WTC11 (cell line): ENCODE measurements around the gene GHRHR. TPM values are rescaled to one million over a fixed set of nuclear protein-coding genes. Genes with fewer than 3 reads are reported as not detected.

Experiments
- ATAC-seq: fragments of 200-7000 bp; cut with Tn5 transposase; 2 replicates; pipeline ENCODE4 v1.10.0; 2021; ENCODE audit warnings: mild to moderate bottlenecking, moderate library complexity
- CTCF ChIA-PET: fragments of 300-600 bp; sonication (Branson Sonifier 250); formaldehyde crosslinking; loops from one replicate; lab custom pipeline; 2021; ENCODE audit warnings: antibody characterized with exemption; lab: Charles Lee
- POLR2A ChIA-PET: fragments of 350-600 bp; sonication (Branson Sonifier 250); formaldehyde crosslinking; loops from one replicate; lab custom pipeline; 2021; ENCODE audit warnings: antibody characterized with exemption; lab: Charles Lee
- DNase-seq: peaks from one replicate; pipeline ENCODE4 v3.0.0; 2021; ENCODE audit warnings: low spot score
- H3K27ac Mint-ChIP-seq: 2 replicates; pipeline ENCODE4 v1.8.0; 2021; ENCODE audit warnings: mixed read lengths
- H3K27me3 Mint-ChIP-seq: 2 replicates; pipeline ENCODE4 v1.8.0; 2021; ENCODE audit warnings: low read depth, mild to moderate bottlenecking, moderate library complexity, mixed read lengths
- H3K36me3 Mint-ChIP-seq: 2 replicates; pipeline ENCODE4 v1.8.0; 2021; ENCODE audit warnings: mixed read lengths
- H3K4me1 Mint-ChIP-seq: 2 replicates; pipeline ENCODE4 v1.8.0; 2022; ENCODE audit warnings: mixed read lengths
- H3K4me3 Mint-ChIP-seq: 2 replicates; pipeline ENCODE4 v1.8.0; 2021; ENCODE audit warnings: mild to moderate bottlenecking, moderate library complexity, mixed read lengths
- H3K9me3 Mint-ChIP-seq: 2 replicates; pipeline ENCODE4 v1.8.0; 2021; ENCODE audit warnings: mixed read lengths
- ATF1 ChIP-seq: sonication (generic); formaldehyde crosslinking; IDR thresholded peaks from 2 replicates; pipeline ENCODE4 v1.8.1; 2023; ENCODE audit warnings: mild to moderate bottlenecking, moderate library complexity, missing genetic modification reagents
- CBFB ChIP-seq: sonication (generic); formaldehyde crosslinking; IDR thresholded peaks from 2 replicates; pipeline ENCODE4 v1.8.1; 2022; ENCODE audit warnings: mild to moderate bottlenecking, low read depth, missing genetic modification reagents
- IRF2 ChIP-seq: sonication (generic); formaldehyde crosslinking; IDR thresholded peaks from 2 replicates; pipeline ENCODE4 v1.8.0; 2022; ENCODE audit warnings: low read depth, missing genetic modification reagents, borderline replicate concordance
- JAZF1 ChIP-seq: fragments of 250-450 bp; sonication (Bioruptor Pico); IDR thresholded peaks from 2 replicates; pipeline ENCODE4 v1.9.0; 2021; ENCODE audit warnings: moderate library complexity, mild to moderate bottlenecking, inconsistent platforms
- MYBL2 ChIP-seq: sonication (generic); formaldehyde crosslinking; IDR thresholded peaks from 2 replicates; pipeline ENCODE4 v1.8.1; 2023; ENCODE audit warnings: mild to moderate bottlenecking, moderate library complexity, missing genetic modification reagents
- NFYB ChIP-seq: sonication (generic); formaldehyde crosslinking; conservative IDR thresholded peaks from 2 replicates; pipeline ENCODE4 v1.8.0; 2022; ENCODE audit warnings: low read depth, missing genetic modification reagents
- SMAD4 ChIP-seq: sonication (generic); formaldehyde crosslinking; IDR thresholded peaks from 2 replicates; pipeline ENCODE4 v1.8.0; 2022; ENCODE audit warnings: mild to moderate bottlenecking, missing genetic modification reagents
- TCF7 ChIP-seq: sonication (generic); formaldehyde crosslinking; IDR thresholded peaks from 2 replicates; pipeline ENCODE4 v1.8.0; 2022; ENCODE audit warnings: mild to moderate bottlenecking, low read depth, missing genetic modification reagents, moderate library complexity
- TEAD1 ChIP-seq: sonication (generic); formaldehyde crosslinking; IDR thresholded peaks from 2 replicates; pipeline ENCODE4 v1.8.0; 2022; ENCODE audit warnings: mild to moderate bottlenecking, missing genetic modification reagents
- ZBTB21 ChIP-seq: sonication (generic); formaldehyde crosslinking; IDR thresholded peaks from 2 replicates; pipeline ENCODE4 v1.8.1; 2023; ENCODE audit warnings: mild to moderate bottlenecking, missing genetic modification reagents, borderline replicate concordance
- ZNF138 ChIP-seq: sonication (generic); formaldehyde crosslinking; conservative IDR thresholded peaks from 2 replicates; pipeline ENCODE4 v1.8.1; 2022; ENCODE audit warnings: mild to moderate bottlenecking, moderate library complexity, missing genetic modification reagents
- ZNF317 ChIP-seq: sonication (generic); formaldehyde crosslinking; IDR thresholded peaks from 2 replicates; pipeline ENCODE4 v1.8.1; 2023; ENCODE audit warnings: low read depth, mild to moderate bottlenecking, moderate library complexity, missing genetic modification reagents, borderline replicate concordance
- total RNA-seq: library from RNA; stranded (reverse); gene quantifications from 3 replicates; pipeline ENCODE4 v1.2.3, GENCODE V29; 2021
- TF ChIP-seq, protein P1 (sequence below): sonication (generic); formaldehyde crosslinking; IDR thresholded peaks from 2 replicates; pipeline ENCODE4 v1.8.0; 2022; ENCODE audit warnings: mild to moderate bottlenecking, missing genetic modification reagents
- TF ChIP-seq, protein P2 (sequence below): sonication (generic); formaldehyde crosslinking; IDR thresholded peaks from 2 replicates; pipeline ENCODE4 v1.8.1; 2022; ENCODE audit warnings: mild to moderate bottlenecking, missing genetic modification reagents, moderate library complexity, borderline replicate concordance
- TF ChIP-seq, protein P3 (sequence below): sonication (generic); formaldehyde crosslinking; IDR thresholded peaks from 2 replicates; pipeline ENCODE4 v1.8.1; 2023; ENCODE audit warnings: mild to moderate bottlenecking, missing genetic modification reagents, moderate library complexity
- TF ChIP-seq, protein P4 (sequence below): sonication (generic); formaldehyde crosslinking; conservative IDR thresholded peaks from 2 replicates; pipeline ENCODE4 v1.8.1; 2022; ENCODE audit warnings: mild to moderate bottlenecking, missing genetic modification reagents
- TF ChIP-seq, protein P5 (sequence below): sonication (generic); formaldehyde crosslinking; IDR thresholded peaks from 2 replicates; pipeline ENCODE4 v1.8.1; 2022; ENCODE audit warnings: mild to moderate bottlenecking, moderate library complexity, missing genetic modification reagents
- TF ChIP-seq, protein P6 (sequence below): sonication (generic); formaldehyde crosslinking; IDR thresholded peaks from 2 replicates; pipeline ENCODE4 v1.8.1; 2023; ENCODE audit warnings: mild to moderate bottlenecking, missing genetic modification reagents
- TF ChIP-seq, protein P7 (sequence below): sonication (generic); formaldehyde crosslinking; IDR thresholded peaks from 2 replicates; pipeline ENCODE4 v1.8.1; 2022; ENCODE audit warnings: low read depth, mild to moderate bottlenecking, moderate library complexity, missing genetic modification reagents, borderline replicate concordance
- TF ChIP-seq, protein P8 (sequence below): sonication (generic); formaldehyde crosslinking; IDR thresholded peaks from 2 replicates; pipeline ENCODE4 v1.8.0; 2023; ENCODE audit warnings: missing genetic modification reagents, mild to moderate bottlenecking, borderline replicate concordance

Gene GHRHR
- total RNA-seq, 1 experiment from 2014 or later: 5.0 TPM

DNA sequence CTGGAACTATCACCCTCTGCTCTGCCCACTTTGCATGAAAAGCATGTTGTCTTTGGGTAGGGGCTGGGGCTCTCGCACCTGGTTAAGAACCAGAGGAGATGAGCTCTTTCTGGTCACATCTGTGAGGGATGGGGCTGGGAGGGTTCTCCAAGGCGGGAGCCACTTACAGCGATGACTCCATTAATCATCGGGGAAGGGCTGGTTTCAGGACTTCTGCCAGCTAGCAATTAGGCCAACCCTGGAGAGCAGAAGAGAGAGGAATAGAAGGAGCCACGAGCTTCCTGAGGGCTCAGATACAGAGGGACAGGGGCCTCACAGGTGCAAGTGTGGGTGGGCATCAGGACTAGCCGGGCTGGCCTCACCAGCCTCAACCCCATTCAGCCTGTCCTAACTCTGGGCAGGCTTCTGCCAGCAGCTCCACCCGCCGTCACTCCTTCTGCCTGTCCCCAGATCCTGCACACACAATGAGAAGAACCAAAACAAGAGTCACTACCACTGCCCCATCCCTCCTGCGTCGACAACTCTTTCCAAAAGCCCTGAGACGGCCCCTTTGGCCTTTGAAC, 43.7 kb upstream of the GHRHR start:
- TF ChIP-seq, protein P1, sequence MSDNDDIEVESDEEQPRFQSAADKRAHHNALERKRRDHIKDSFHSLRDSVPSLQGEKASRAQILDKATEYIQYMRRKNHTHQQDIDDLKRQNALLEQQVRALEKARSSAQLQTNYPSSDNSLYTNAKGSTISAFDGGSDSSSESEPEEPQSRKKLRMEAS (CRISPR knock-in tag): no peak
- TF ChIP-seq, protein P2, sequence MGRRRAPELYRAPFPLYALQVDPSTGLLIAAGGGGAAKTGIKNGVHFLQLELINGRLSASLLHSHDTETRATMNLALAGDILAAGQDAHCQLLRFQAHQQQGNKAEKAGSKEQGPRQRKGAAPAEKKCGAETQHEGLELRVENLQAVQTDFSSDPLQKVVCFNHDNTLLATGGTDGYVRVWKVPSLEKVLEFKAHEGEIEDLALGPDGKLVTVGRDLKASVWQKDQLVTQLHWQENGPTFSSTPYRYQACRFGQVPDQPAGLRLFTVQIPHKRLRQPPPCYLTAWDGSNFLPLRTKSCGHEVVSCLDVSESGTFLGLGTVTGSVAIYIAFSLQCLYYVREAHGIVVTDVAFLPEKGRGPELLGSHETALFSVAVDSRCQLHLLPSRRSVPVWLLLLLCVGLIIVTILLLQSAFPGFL: no peak
- TF ChIP-seq, protein P3, sequence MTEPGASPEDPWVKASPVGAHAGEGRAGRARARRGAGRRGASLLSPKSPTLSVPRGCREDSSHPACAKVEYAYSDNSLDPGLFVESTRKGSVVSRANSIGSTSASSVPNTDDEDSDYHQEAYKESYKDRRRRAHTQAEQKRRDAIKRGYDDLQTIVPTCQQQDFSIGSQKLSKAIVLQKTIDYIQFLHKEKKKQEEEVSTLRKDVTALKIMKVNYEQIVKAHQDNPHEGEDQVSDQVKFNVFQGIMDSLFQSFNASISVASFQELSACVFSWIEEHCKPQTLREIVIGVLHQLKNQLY (CRISPR knock-in tag): no peak
- TF ChIP-seq, protein P4, sequence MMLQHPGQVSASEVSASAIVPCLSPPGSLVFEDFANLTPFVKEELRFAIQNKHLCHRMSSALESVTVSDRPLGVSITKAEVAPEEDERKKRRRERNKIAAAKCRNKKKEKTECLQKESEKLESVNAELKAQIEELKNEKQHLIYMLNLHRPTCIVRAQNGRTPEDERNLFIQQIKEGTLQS (CRISPR knock-in tag): no peak
- TF ChIP-seq NFYB (CRISPR knock-in tag) (no peak), ZNF317 (CRISPR knock-in tag) (no peak), MYBL2 (CRISPR knock-in tag) (no peak), TCF7 (CRISPR knock-in tag) (no peak), ATF1 (CRISPR knock-in tag) (no peak), ZBTB21 (CRISPR knock-in tag) (no peak), IRF2 (CRISPR knock-in tag) (no peak), JAZF1 (CRISPR knock-in tag) (no peak), CBFB (no peak)
- TF ChIP-seq, protein P5, sequence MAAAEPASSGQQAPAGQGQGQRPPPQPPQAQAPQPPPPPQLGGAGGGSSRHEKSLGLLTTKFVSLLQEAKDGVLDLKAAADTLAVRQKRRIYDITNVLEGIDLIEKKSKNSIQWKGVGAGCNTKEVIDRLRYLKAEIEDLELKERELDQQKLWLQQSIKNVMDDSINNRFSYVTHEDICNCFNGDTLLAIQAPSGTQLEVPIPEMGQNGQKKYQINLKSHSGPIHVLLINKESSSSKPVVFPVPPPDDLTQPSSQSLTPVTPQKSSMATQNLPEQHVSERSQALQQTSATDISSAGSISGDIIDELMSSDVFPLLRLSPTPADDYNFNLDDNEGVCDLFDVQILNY (CRISPR knock-in tag): no peak
- TF ChIP-seq, protein P6, sequence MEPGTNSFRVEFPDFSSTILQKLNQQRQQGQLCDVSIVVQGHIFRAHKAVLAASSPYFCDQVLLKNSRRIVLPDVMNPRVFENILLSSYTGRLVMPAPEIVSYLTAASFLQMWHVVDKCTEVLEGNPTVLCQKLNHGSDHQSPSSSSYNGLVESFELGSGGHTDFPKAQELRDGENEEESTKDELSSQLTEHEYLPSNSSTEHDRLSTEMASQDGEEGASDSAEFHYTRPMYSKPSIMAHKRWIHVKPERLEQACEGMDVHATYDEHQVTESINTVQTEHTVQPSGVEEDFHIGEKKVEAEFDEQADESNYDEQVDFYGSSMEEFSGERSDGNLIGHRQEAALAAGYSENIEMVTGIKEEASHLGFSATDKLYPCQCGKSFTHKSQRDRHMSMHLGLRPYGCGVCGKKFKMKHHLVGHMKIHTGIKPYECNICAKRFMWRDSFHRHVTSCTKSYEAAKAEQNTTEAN: no peak
- TF ChIP-seq, protein P7, sequence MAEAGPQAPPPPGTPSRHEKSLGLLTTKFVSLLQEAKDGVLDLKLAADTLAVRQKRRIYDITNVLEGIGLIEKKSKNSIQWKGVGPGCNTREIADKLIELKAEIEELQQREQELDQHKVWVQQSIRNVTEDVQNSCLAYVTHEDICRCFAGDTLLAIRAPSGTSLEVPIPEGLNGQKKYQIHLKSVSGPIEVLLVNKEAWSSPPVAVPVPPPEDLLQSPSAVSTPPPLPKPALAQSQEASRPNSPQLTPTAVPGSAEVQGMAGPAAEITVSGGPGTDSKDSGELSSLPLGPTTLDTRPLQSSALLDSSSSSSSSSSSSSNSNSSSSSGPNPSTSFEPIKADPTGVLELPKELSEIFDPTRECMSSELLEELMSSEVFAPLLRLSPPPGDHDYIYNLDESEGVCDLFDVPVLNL (CRISPR knock-in tag): no peak
- ATAC-seq (no peak), DNase-seq (peak; percentile 5)
- ChIA-PET POLR2A (no interaction called here), CTCF (interaction anchor here (1.1 to 2.6 kb wide), 3 partner anchors 11 to 64 kb away, joined by 3 to 23 read pairs (median 8); no protein-coding TSS in a partner anchor)
- Mint-ChIP-seq H3K4me3 (no peak overlapping the region), H3K9me3 (no peaks in the 10 kb centered on the region), H3K36me3 (no peaks in the 10 kb centered on the region), H3K27me3 (no peaks in the 10 kb centered on the region), H3K27ac (no peak overlapping the region), H3K4me1 (0 out of 2 replicates have a peak, but pooled peaks cover 7% of the 10 kb centered on the region)

DNA sequence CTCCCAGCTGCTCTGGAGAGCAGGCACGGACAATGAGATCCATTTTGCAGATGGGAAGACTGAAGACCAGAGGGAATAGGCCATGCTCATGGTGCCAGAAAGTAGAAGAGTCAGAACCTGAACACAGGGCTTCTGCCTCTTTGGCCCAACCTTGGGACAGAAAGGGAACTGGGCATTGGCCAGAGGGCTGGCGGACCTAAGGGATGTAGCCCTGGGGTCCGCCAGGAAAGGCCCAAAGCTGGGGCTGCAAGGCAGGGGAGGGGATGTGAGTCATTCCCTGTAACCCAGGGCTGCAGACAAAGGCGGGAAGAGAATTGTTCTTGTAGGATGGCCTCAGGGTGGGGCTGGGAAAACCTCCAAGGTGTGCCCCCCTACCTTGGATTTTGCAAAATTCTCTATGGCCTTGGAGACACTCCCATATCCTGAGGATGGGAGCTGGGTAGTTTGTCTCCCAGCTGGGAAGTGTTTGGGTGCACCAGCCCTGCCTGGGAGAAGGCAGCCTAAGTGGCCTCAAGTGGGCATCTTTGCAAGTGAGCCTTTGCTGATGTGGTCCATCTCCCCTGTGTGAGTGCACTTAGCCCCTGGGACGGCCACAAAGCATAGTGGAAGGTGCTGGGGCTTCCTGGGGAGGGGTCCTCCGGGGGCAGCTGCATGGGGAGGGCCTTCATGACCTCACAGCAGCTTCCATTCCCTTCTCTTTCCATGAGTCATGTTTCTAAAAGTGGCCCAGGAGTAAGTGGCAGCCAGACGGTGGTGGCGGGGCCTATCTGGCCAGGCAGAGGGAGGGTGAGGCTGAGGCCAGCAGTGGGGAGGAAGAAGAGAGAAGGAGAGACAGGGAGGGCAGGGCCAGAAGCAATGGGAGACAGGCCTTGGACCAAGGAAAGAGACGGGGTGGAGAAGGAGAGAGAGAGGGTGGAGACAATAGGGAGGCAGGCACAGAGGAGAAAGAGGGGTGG, 42.9 kb upstream of the GHRHR start:
- Mint-ChIP-seq H3K4me3 (no peak overlapping the region), H3K4me1 (0 out of 2 replicates have a peak, but pooled peaks cover 7% of the 10 kb centered on the region), H3K9me3 (no peaks in the 10 kb centered on the region), H3K27ac (no peak overlapping the region), H3K36me3 (no peaks in the 10 kb centered on the region), H3K27me3 (no peaks in the 10 kb centered on the region)
- CTCF ChIA-PET: interaction anchor here (1.0 to 2.6 kb wide), 4 partner anchors 12 to 63 kb away, joined by 3 to 23 read pairs (median 6); no protein-coding TSS in a partner anchor
- POLR2A ChIA-PET: no interaction called here
- ATAC-seq (no peak), DNase-seq (peak; percentile 2)
- TF ChIP-seq, protein P6: no peak
- no peak for TF ChIP-seq ZNF138 (CRISPR knock-in tag)
- TF ChIP-seq, protein P8, sequence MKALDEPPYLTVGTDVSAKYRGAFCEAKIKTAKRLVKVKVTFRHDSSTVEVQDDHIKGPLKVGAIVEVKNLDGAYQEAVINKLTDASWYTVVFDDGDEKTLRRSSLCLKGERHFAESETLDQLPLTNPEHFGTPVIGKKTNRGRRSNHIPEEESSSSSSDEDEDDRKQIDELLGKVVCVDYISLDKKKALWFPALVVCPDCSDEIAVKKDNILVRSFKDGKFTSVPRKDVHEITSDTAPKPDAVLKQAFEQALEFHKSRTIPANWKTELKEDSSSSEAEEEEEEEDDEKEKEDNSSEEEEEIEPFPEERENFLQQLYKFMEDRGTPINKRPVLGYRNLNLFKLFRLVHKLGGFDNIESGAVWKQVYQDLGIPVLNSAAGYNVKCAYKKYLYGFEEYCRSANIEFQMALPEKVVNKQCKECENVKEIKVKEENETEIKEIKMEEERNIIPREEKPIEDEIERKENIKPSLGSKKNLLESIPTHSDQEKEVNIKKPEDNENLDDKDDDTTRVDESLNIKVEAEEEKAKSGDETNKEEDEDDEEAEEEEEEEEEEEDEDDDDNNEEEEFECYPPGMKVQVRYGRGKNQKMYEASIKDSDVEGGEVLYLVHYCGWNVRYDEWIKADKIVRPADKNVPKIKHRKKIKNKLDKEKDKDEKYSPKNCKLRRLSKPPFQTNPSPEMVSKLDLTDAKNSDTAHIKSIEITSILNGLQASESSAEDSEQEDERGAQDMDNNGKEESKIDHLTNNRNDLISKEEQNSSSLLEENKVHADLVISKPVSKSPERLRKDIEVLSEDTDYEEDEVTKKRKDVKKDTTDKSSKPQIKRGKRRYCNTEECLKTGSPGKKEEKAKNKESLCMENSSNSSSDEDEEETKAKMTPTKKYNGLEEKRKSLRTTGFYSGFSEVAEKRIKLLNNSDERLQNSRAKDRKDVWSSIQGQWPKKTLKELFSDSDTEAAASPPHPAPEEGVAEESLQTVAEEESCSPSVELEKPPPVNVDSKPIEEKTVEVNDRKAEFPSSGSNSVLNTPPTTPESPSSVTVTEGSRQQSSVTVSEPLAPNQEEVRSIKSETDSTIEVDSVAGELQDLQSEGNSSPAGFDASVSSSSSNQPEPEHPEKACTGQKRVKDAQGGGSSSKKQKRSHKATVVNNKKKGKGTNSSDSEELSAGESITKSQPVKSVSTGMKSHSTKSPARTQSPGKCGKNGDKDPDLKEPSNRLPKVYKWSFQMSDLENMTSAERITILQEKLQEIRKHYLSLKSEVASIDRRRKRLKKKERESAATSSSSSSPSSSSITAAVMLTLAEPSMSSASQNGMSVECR (CRISPR knock-in tag): no peak
- no peak for TF ChIP-seq TEAD1
- TF ChIP-seq SMAD4 (CRISPR knock-in tag): no peak
